Endothelial cell of umbilical vein (primary cell): ENCODE results near the gene MYO9A. TPM values are rescaled to one million over a fixed set of nuclear protein-coding genes. Genes with fewer than 3 reads are reported as not detected.

ENCODE experiments used
- BruUV-seq: library from RNA; stranded (reverse); fragments of 400-500 nt; replicated peaks from 2 replicates; lab custom pipeline; 2021; lab: Mats Ljungman, UMichigan
- CTCF ChIA-PET: fragments of 300-600, 350-600 bp; sonication (Branson Sonifier 250); formaldehyde crosslinking; loops from one replicate; lab custom pipeline; 2021; ENCODE audit warnings: antibody characterized with exemption, inconsistent platforms; lab: Charles Lee
- POLR2A ChIA-PET: fragments of 300-600, 350-600 bp; sonication (Branson Sonifier 250); formaldehyde crosslinking; loops from one replicate; lab custom pipeline; 2021; ENCODE audit warnings: antibody characterized with exemption, inconsistent platforms; lab: Charles Lee
- DNase-seq: peaks from one replicate; pipeline ENCODE4 v3.0.0-alpha.2; 2011; ENCODE audit warnings: low read depth, low spot score
- FAIRE-seq: peaks from 2 replicates; lab custom pipeline; 2011; peaks lifted over from hg19 to GRCh38; lab: Jason Lieb, UNC
- H2AFZ ChIP-seq: 2 replicates; pipeline ENCODE4 v1.6.0; 2012; ENCODE audit warnings: low read depth, low read length, control low read depth, inconsistent platforms
- H3K27ac ChIP-seq: 2 replicates; pipeline ENCODE4 v1.5.1; 2011; ENCODE audit warnings: low read depth, mild to moderate bottlenecking, control low read depth, low read length, moderate library complexity; ENCODE audit not compliant: insufficient read depth
- H3K27me3 ChIP-seq, 2 experiments: 2 replicates each; pipeline versions ENCODE4 v1.6.0 to v1.6.1; 2011; ENCODE audit warnings: low read length in 2 of 2, mixed read lengths in 1 of 2; ENCODE audit not compliant: control insufficient read depth in 2 of 2, insufficient read depth in 2 of 2
- H3K36me3 ChIP-seq, 2 experiments: 2 replicates in 1 of 2; 3 replicates in 1 of 2; pipeline ENCODE4 v1.5.1; 2011; ENCODE audit warnings: low read length in 2 of 2, mild to moderate bottlenecking in 1 of 2, moderate library complexity in 1 of 2; ENCODE audit not compliant: control insufficient read depth in 2 of 2, insufficient read depth in 2 of 2; ENCODE audit errors: extremely low read depth in 1 of 2
- H3K4me1 ChIP-seq: 3 replicates; pipeline ENCODE4 v1.5.1; 2011; ENCODE audit warnings: mild to moderate bottlenecking, low read length; ENCODE audit not compliant: control insufficient read depth, insufficient read depth; ENCODE audit errors: extremely low read depth
- H3K4me2 ChIP-seq: 2 replicates; pipeline ENCODE4 v1.6.1; 2011; ENCODE audit warnings: low read length, control low read depth, mixed read lengths; ENCODE audit not compliant: insufficient read depth
- H3K4me3 ChIP-seq, 3 experiments: fragments of 200-600 bp in 1 of 3; sonication (generic), shearing (Covaris generic) in 1 of 3; replicated peaks in 1 of 3; 2 replicates each; pipeline ENCODE4 v1.5.1; 2011 to 2016; ENCODE audit warnings: control low read depth in 3 of 3, low read length in 3 of 3, mild to moderate bottlenecking in 2 of 3, inconsistent platforms in 1 of 3, low read depth in 1 of 3, moderate library complexity in 1 of 3; ENCODE audit not compliant: insufficient read depth in 1 of 3
- H3K79me2 ChIP-seq: 2 replicates; pipeline ENCODE4 v1.6.0; 2012; ENCODE audit warnings: low read length, inconsistent platforms; ENCODE audit not compliant: control insufficient read depth, insufficient read depth
- H3K9ac ChIP-seq: replicated peaks from 2 replicates; pipeline ENCODE3; 2011; ENCODE audit warnings: low read length, control low read depth; ENCODE audit not compliant: insufficient read depth; ENCODE audit errors: extremely low read depth
- H3K9me1 ChIP-seq: replicated peaks from 3 replicates; pipeline ENCODE4 v1.6.0; 2011; ENCODE audit warnings: mild to moderate bottlenecking, low read length; ENCODE audit not compliant: control insufficient read depth, insufficient read depth; ENCODE audit errors: extremely low read depth
- H3K9me3 ChIP-seq: replicated peaks from 2 replicates; pipeline ENCODE4 v1.5.1; 2012; ENCODE audit warnings: low read length, inconsistent platforms; ENCODE audit not compliant: control insufficient read depth, insufficient read depth
- H4K20me1 ChIP-seq: replicated peaks from 2 replicates; pipeline ENCODE3; 2011; ENCODE audit warnings: mild to moderate bottlenecking, low read length; ENCODE audit not compliant: control insufficient read depth, insufficient read depth; ENCODE audit errors: extremely low read depth
- CTCF ChIP-seq, 2 donors: IDR thresholded peaks; 1 replicate in 1 of 2; 2 replicates in 1 of 2; pipeline ENCODE4 v1.5.1; 2011; ENCODE audit warnings: low read length in 2 of 2, mild to moderate bottlenecking in 2 of 2, moderate library complexity in 2 of 2, control low read depth in 1 of 2, inconsistent platforms in 1 of 2, low read depth in 1 of 2; ENCODE audit not compliant: insufficient read depth in 1 of 2; ENCODE audit errors: extremely low read depth in 1 of 2
- EZH2 ChIP-seq: IDR thresholded peaks from 2 replicates; pipeline ENCODE4 v1.6.1; 2012; ENCODE audit warnings: borderline replicate concordance, low read depth, mild to moderate bottlenecking, moderate library complexity, low read length, inconsistent platforms; ENCODE audit not compliant: severe bottlenecking
- FOS ChIP-seq: IDR thresholded peaks from 2 replicates; pipeline ENCODE4 v1.6.1; 2011; ENCODE audit warnings: mild to moderate bottlenecking, low read length, moderate library complexity, borderline replicate concordance; ENCODE audit not compliant: insufficient read depth
- GATA2 ChIP-seq: IDR thresholded peaks from 2 replicates; pipeline ENCODE4 v1.7.0; 2011; ENCODE audit warnings: low read depth, mild to moderate bottlenecking, moderate library complexity, mixed read lengths, low read length; ENCODE audit not compliant: insufficient read length, insufficient read depth
- JUN ChIP-seq: IDR thresholded peaks from 2 replicates; pipeline ENCODE4 v1.6.1; 2011; ENCODE audit warnings: borderline replicate concordance, low read depth; ENCODE audit not compliant: insufficient read length, insufficient read depth
- MAX ChIP-seq: IDR thresholded peaks from 2 replicates; pipeline ENCODE4 v1.6.1; 2011; ENCODE audit not compliant: insufficient read depth, insufficient read length
- MYC ChIP-seq: IDR thresholded peaks from one replicate; pipeline ENCODE4 v1.6.1; 2011; ENCODE audit warnings: mild to moderate bottlenecking, low read depth, low read length
- POLR2A ChIP-seq: IDR thresholded peaks from 2 replicates; pipeline ENCODE4 v1.6.1; 2012; ENCODE audit warnings: low read depth, mild to moderate bottlenecking, control low read depth, low read length
- POLR2AphosphoS5 ChIP-seq: IDR thresholded peaks from 2 replicates; pipeline ENCODE4 v1.6.1; 2012; ENCODE audit warnings: low read depth, mild to moderate bottlenecking, control low read depth, low read length, moderate library complexity; ENCODE audit not compliant: insufficient read depth
- dilution Hi-C: fragments of 300-500 bp; cut with MboI; formaldehyde crosslinking; loops from one replicate; pipeline ENCODE4 v1.15.0; 2019; ENCODE audit warnings: low sequenced_read_pairs; ENCODE audit not compliant: extremely low pct_ligation_motif_present
- intact Hi-C: fragments of 100-400 bp; cut with micrococcal nuclease; formaldehyde crosslinking; loops from one replicate; pipeline ENCODE4 v1.10.0; 2022
- polyA plus RNA-seq, 4 experiments: library from polyadenylated mRNA; depleted of rRNA in 3 of 4; stranded (reverse) in 3 of 4; unstranded in 1 of 4; fragments of >200 nt; gene quantifications; 2 replicates each; pipeline versions ENCODE4 v1.2.1 to v1.2.3, GENCODE V29; 2011 to 2012; ENCODE audit warnings: missing spikeins in 1 of 4
- total RNA-seq: library from RNA; stranded (reverse); gene quantifications from 2 replicates; pipeline ENCODE4 v1.2.3, GENCODE V29; 2021

MYO9A gene
- total and polyA plus RNA-seq, 2 donors (not counting 3 experiments of a cell fraction or from before 2014, with no cell fraction given): 6.4 to 30.3 TPM

- no TSS peak for BruUV-seq
- intact Hi-C loops: no loop called here
Measured at GRCh38 chr15:72098040-72098439, 19.9 kb downstream of the MYO9A start.

More at GRCh38 chr15:72098040-72098439, 19.9 kb downstream of the MYO9A start:
- H3K79me2 ChIP-seq: no peaks in the 10 kb centered on the region
- no peak overlapping the region for H2AFZ ChIP-seq
- H3K9ac ChIP-seq: no peak overlapping the region
- H3K27ac ChIP-seq: no peak overlapping the region
- ChIA-PET CTCF (no interaction called here), POLR2A (no interaction called here)
- no peaks in the 10 kb centered on the region for H3K4me1 ChIP-seq
- H4K20me1 ChIP-seq: no peaks in the 10 kb centered on the region
- DNase-seq: no peak
- TF ChIP-seq POLR2A (no peak), POLR2AphosphoS5 (no peak), EZH2 (no peak), JUN (no peak), CTCF (IDR thresholded peaks at IDR 0.05; ENCODE audit: extremely low read depth in 1 of 2, insufficient read depth in 1 of 2, low read depth in 1 of 2, low read length in 2 of 2) (no peak), FOS (no peak), GATA2 (no peak), MAX (no peak), MYC (no peak)
- no peaks in the 10 kb centered on the region for H3K36me3 ChIP-seq
- H3K4me2 ChIP-seq: no peak overlapping the region
- H3K27me3 ChIP-seq: no peaks in the 10 kb centered on the region
- H3K9me3 ChIP-seq: no peaks in the 10 kb centered on the region
- H3K4me3 ChIP-seq: no peak overlapping the region
- dilution Hi-C loops: no loop called here
- no peak for FAIRE-seq
- H3K9me1 ChIP-seq: no peaks in the 10 kb centered on the region
